Activated CD4-positive, alpha-beta memory T cell treated with anti-CD3 and anti-CD28 coated beads, Interleukin-2, amount 10 ng/mL, durations not matched to agents 7 days and 5 days (primary cell): ENCODE data around the gene CCDC124. TPM values are rescaled to one million over a fixed set of nuclear protein-coding genes. Genes with fewer than 3 reads are reported as not detected.

ENCODE experiments used
- CTCF ChIA-PET: fragments of 350-600 bp; sonication (Branson Sonifier 250); formaldehyde crosslinking; loops from one replicate; lab custom pipeline; 2021; ENCODE audit warnings: antibody characterized with exemption, inconsistent platforms; lab: Charles Lee
- POLR2A ChIA-PET: fragments of 350-600 bp; sonication (Branson Sonifier 250); formaldehyde crosslinking; loops from one replicate; lab custom pipeline; 2021; ENCODE audit warnings: antibody characterized with exemption; lab: Charles Lee
- DNase-seq: peaks from one replicate; pipeline ENCODE4 v3.0.0-alpha.2; 2020
- H3K27ac Mint-ChIP-seq: one replicate; pipeline ENCODE4 v1.8.0; 2021; ENCODE audit warnings: mild to moderate bottlenecking, mixed read lengths
- H3K27me3 Mint-ChIP-seq: one replicate; pipeline ENCODE4 v1.8.0; 2021; ENCODE audit warnings: mixed read lengths
- H3K36me3 Mint-ChIP-seq: one replicate; pipeline ENCODE4 v1.8.0; 2021; ENCODE audit warnings: low read depth, mixed read lengths
- H3K4me1 Mint-ChIP-seq: one replicate; pipeline ENCODE4 v1.8.0; 2021; ENCODE audit warnings: mixed read lengths
- H3K4me3 Mint-ChIP-seq: one replicate; pipeline ENCODE4 v1.8.0; 2021; ENCODE audit warnings: mild to moderate bottlenecking, mixed read lengths
- H3K9me3 Mint-ChIP-seq: one replicate; pipeline ENCODE4 v1.8.0; 2021; ENCODE audit warnings: mixed read lengths
- total RNA-seq, 2 experiments: library from RNA; stranded (reverse); gene quantifications; one replicate each; pipeline ENCODE4 v1.2.3, GENCODE V29; 2021

Gene CCDC124
- total RNA-seq, 2 experiments from 2014 or later: 59.3 to 60.8 TPM

- Mint-ChIP-seq H3K9me3 (no peaks in the 10 kb centered on the region), H3K4me1 (peaks cover 8% of the 10 kb centered on the region), H3K27ac (no peak overlapping the region)
Measured at GRCh38 chr19:17938092-17938845, 5.5 kb downstream of the CCDC124 start.

GRCh38 chr19:17942181-17942580, 9.4 kb downstream of the CCDC124 start:
- no peaks in the 10 kb centered on the region for H3K27me3 Mint-ChIP-seq
- H3K36me3 Mint-ChIP-seq: no peaks in the 10 kb centered on the region
- CTCF ChIA-PET: interaction anchor here (6.8 kb wide), 1 partner anchor 54 kb away, joined by 55 read pairs; no protein-coding TSS in a partner anchor
- H3K4me1 Mint-ChIP-seq: peaks cover 9% of the 10 kb centered on the region
- no peak overlapping the region for H3K4me3 Mint-ChIP-seq
- POLR2A ChIA-PET: interaction anchor here (1.4 kb wide), 1 partner anchor 52 kb away, joined by 3 read pairs; no protein-coding TSS in a partner anchor
- H3K27ac Mint-ChIP-seq: no peak overlapping the region
- no peak for DNase-seq
- no peaks in the 10 kb centered on the region for H3K9me3 Mint-ChIP-seq

More at GRCh38 chr19:17938092-17938845, 5.5 kb downstream of the CCDC124 start:
- peak; percentile 87 for DNase-seq
- Mint-ChIP-seq H3K27me3 (no peaks in the 10 kb centered on the region), H3K4me3 (no peak overlapping the region), H3K36me3 (no peaks in the 10 kb centered on the region)
- POLR2A ChIA-PET: interaction anchor here (0.8 to 2.1 kb wide), 8 partner anchors 56 to 187 kb away, joined by 3 to 11 read pairs (median 4); partner anchors contain the start of genes FCHO1 and RPL18A
- CTCF ChIA-PET: interaction anchor here (0.8 to 4.6 kb wide), 23 partner anchors 9 to 316 kb away, joined by 3 to 148 read pairs (median 4); partner anchors contain the start of genes ARRDC2, RPL18A and SLC5A5

- H3K36me3 Mint-ChIP-seq: no peaks in the 10 kb centered on the region
- no peak for DNase-seq
- no peaks in the 10 kb centered on the region for H3K27me3 Mint-ChIP-seq
- H3K4me3 Mint-ChIP-seq: no peak overlapping the region
- CTCF ChIA-PET: interaction anchor here (6.8 kb wide), 1 partner anchor 53 kb away, joined by 55 read pairs; no protein-coding TSS in a partner anchor
- no peaks in the 10 kb centered on the region for H3K9me3 Mint-ChIP-seq
- H3K4me1 Mint-ChIP-seq: peaks cover 13% of the 10 kb centered on the region
- H3K27ac Mint-ChIP-seq: no peak overlapping the region
- POLR2A ChIA-PET: interaction anchor here (1.4 kb wide), 1 partner anchor 52 kb away, joined by 3 read pairs; no protein-coding TSS in a partner anchor
Measured at GRCh38 chr19:17942582-17943273, 9.9 kb downstream of the CCDC124 start.

GRCh38 chr19:17943274-17944221, 10.7 kb downstream of the CCDC124 start:
- H3K27ac Mint-ChIP-seq: no peak overlapping the region
- H3K9me3 Mint-ChIP-seq: no peaks in the 10 kb centered on the region
- DNase-seq: no peak
- no peaks in the 10 kb centered on the region for H3K36me3 Mint-ChIP-seq
- POLR2A ChIA-PET: interaction anchor here (1.4 kb wide), 1 partner anchor 51 kb away, joined by 3 read pairs; no protein-coding TSS in a partner anchor
- CTCF ChIA-PET: interaction anchor here (6.8 kb wide), 1 partner anchor 52 kb away, joined by 55 read pairs; no protein-coding TSS in a partner anchor
- no peak overlapping the region for H3K4me3 Mint-ChIP-seq
- H3K4me1 Mint-ChIP-seq: peaks cover 13% of the 10 kb centered on the region
- no peaks in the 10 kb centered on the region for H3K27me3 Mint-ChIP-seq

- Mint-ChIP-seq H3K27ac (no peak overlapping the region), H3K4me1 (peaks cover 19% of the 10 kb centered on the region), H3K36me3 (no peaks in the 10 kb centered on the region), H3K27me3 (peaks cover 6% of the 10 kb centered on the region), H3K4me3 (no peak overlapping the region), H3K9me3 (no peaks in the 10 kb centered on the region)
- POLR2A ChIA-PET: no interaction called here
- CTCF ChIA-PET: interaction anchor here (5.0 to 6.8 kb wide), 2 partner anchors 11 to 52 kb away, joined by 16 to 55 read pairs; partner anchors contain the start of gene CCDC124
- DNase-seq: no peak
Measured at GRCh38 chr19:17944301-17944700, 11.5 kb downstream of the CCDC124 start.

GRCh38 chr19:17946965-17947784, 14.4 kb downstream of the CCDC124 start:
- Mint-ChIP-seq H3K9me3 (no peaks in the 10 kb centered on the region), H3K4me1 (peaks cover 36% of the 10 kb centered on the region), H3K27ac (peak overlapping the region; percentile 61), H3K4me3 (peak overlapping the region; percentile 76), H3K36me3 (no peaks in the 10 kb centered on the region), H3K27me3 (peaks cover 31% of the 10 kb centered on the region)
- no peak for DNase-seq
- CTCF ChIA-PET: interaction anchor here (0.5 to 6.8 kb wide), 8 partner anchors 9 to 208 kb away, joined by 3 to 55 read pairs (median 3); partner anchors contain the start of gene CCDC124
- POLR2A ChIA-PET: interaction anchor here (0.6 to 2.1 kb wide), 4 partner anchors 14 to 333 kb away, joined by 3 to 10 read pairs (median 4); partner anchors contain the start of genes CCDC124 and RPL18A

- CTCF ChIA-PET: interaction anchor here (0.5 to 6.8 kb wide), 6 partner anchors 10 to 207 kb away, joined by 3 to 55 read pairs (median 10); partner anchors contain the start of gene CCDC124
- H3K4me1 Mint-ChIP-seq: peaks cover 38% of the 10 kb centered on the region
Measured at GRCh38 chr19:17947815-17948513, 15.1 kb downstream of the CCDC124 start.

GRCh38 chr19:17948514-17948900, 15.7 kb downstream of the CCDC124 start:
- Mint-ChIP-seq H3K4me3 (peak overlapping the region; percentile 52), H3K4me1 (peaks cover 38% of the 10 kb centered on the region), H3K27ac (no peak overlapping the region), H3K9me3 (no peaks in the 10 kb centered on the region), H3K36me3 (no peaks in the 10 kb centered on the region), H3K27me3 (peaks cover 44% of the 10 kb centered on the region)
- ChIA-PET POLR2A (interaction anchor here (1.0 to 2.1 kb wide), 2 partner anchors 16 to 52 kb away, joined by 3 to 10 read pairs; partner anchors contain the start of gene CCDC124), CTCF (interaction anchor here (2.8 to 6.8 kb wide), 3 partner anchors 10 to 47 kb away, joined by 16 to 55 read pairs (median 17); partner anchors contain the start of gene CCDC124)
- no peak for DNase-seq

More at GRCh38 chr19:17947815-17948513, 15.1 kb downstream of the CCDC124 start:
- Mint-ChIP-seq H3K27ac (no peak overlapping the region), H3K27me3 (peaks cover 38% of the 10 kb centered on the region), H3K4me3 (peak overlapping the region; percentile 76), H3K9me3 (no peaks in the 10 kb centered on the region), H3K36me3 (no peaks in the 10 kb centered on the region)
- peak; percentile 95 for DNase-seq
- POLR2A ChIA-PET: interaction anchor here (1.0 to 2.1 kb wide), 4 partner anchors 15 to 89 kb away, joined by 3 to 10 read pairs (median 4); partner anchors contain the start of genes CCDC124 and RPL18A

GRCh38 chr19:17948931-17949930, 16.4 kb downstream of the CCDC124 start:
- no peak for DNase-seq
- Mint-ChIP-seq H3K4me3 (peak overlapping the region; percentile 65), H3K4me1 (peaks cover 38% of the 10 kb centered on the region), H3K9me3 (no peaks in the 10 kb centered on the region), H3K36me3 (no peaks in the 10 kb centered on the region), H3K27ac (no peak overlapping the region), H3K27me3 (peaks cover 50% of the 10 kb centered on the region)
- ChIA-PET POLR2A (interaction anchor here (0.7 to 2.1 kb wide), 3 partner anchors 16 to 53 kb away, joined by 3 to 10 read pairs (median 3); partner anchors contain the start of gene CCDC124), CTCF (interaction anchor here (2.8 to 6.8 kb wide), 3 partner anchors 11 to 47 kb away, joined by 16 to 55 read pairs (median 17); partner anchors contain the start of gene CCDC124)
